MCF 10A (cell line): ENCODE results near the gene FNBP1. TPM values are rescaled to one million over a fixed set of nuclear protein-coding genes. Genes with fewer than 3 reads are reported as not detected.

Experiments used
- BruUV-seq: library from RNA; stranded (reverse); fragments of 400-500 nt; replicated peaks from 2 replicates; lab custom pipeline; 2021; lab: Mats Ljungman, UMichigan
- CTCF ChIA-PET: fragments of 300-600 bp; sonication (Branson Sonifier 250); formaldehyde crosslinking; extraction: SDS; loops from one replicate; lab custom pipeline; 2021; ENCODE audit warnings: antibody characterized with exemption, inconsistent platforms; lab: Yijun Ruan, JAX
- POLR2A ChIA-PET: fragments of 300-600, 350-650 bp; sonication (Branson Sonifier 250); formaldehyde crosslinking; extraction: SDS; loops from one replicate; lab custom pipeline; 2020; ENCODE audit warnings: antibody characterized with exemption, inconsistent platforms; lab: Yijun Ruan, JAX
- DNase-seq: peaks from one replicate; pipeline ENCODE4 v3.0.0-alpha.2; 2018; ENCODE audit not compliant: unreplicated experiment
- H3K27ac Mint-ChIP-seq: one replicate; pipeline ENCODE4 v1.8.0; 2022; ENCODE audit warnings: mild to moderate bottlenecking, low read depth, mixed read lengths; ENCODE audit not compliant: unreplicated experiment
- H3K27me3 Mint-ChIP-seq: one replicate; pipeline ENCODE4 v1.8.0; 2022; ENCODE audit warnings: mixed read lengths; ENCODE audit not compliant: insufficient read depth, unreplicated experiment
- H3K36me3 Mint-ChIP-seq: one replicate; pipeline ENCODE4 v1.8.0; 2022; ENCODE audit warnings: mild to moderate bottlenecking, moderate library complexity, mixed read lengths; ENCODE audit not compliant: insufficient read depth, unreplicated experiment
- H3K4me1 Mint-ChIP-seq: one replicate; pipeline ENCODE4 v1.8.0; 2022; ENCODE audit warnings: mixed read lengths; ENCODE audit not compliant: insufficient read depth, unreplicated experiment
- H3K4me3 Mint-ChIP-seq: one replicate; pipeline ENCODE4 v1.8.0; 2022; ENCODE audit warnings: mild to moderate bottlenecking, moderate library complexity, mixed read lengths; ENCODE audit not compliant: unreplicated experiment
- H3K9me3 Mint-ChIP-seq: one replicate; pipeline ENCODE4 v1.8.0; 2022; ENCODE audit warnings: mixed read lengths; ENCODE audit not compliant: unreplicated experiment
- CTCF ChIP-seq: fragments of 200-600 bp; IDR thresholded peaks from one replicate; pipeline ENCODE4 v1.8.0; 2022; ENCODE audit warnings: antibody characterized with exemption, mild to moderate bottlenecking; ENCODE audit not compliant: unreplicated experiment
- intact Hi-C: fragments of 100-400 bp; cut with micrococcal nuclease; formaldehyde crosslinking; loops from 2 replicates; pipeline ENCODE4 v1.14.1; 2022
- total RNA-seq: library from RNA; stranded (reverse); gene quantifications from 2 replicates; pipeline ENCODE4 v1.2.3, GENCODE V29; 2022

Gene FNBP1
- total RNA-seq, 1 experiment from 2014 or later, result 24.4 TPM

- intact Hi-C loops, result no loop called here
- POLR2A ChIA-PET, result interaction anchor here (0.5 to 2.0 kb wide), 4 partner anchors 8 to 1127 kb away, joined by 3 to 8 read pairs (median 4); partner anchors contain the start of gene GPR107
- TF ChIP-seq CTCF, result no peak
These were observed 16.2 kb downstream of the FNBP1 start for GRCh38 chr9:130026583-130027340.

DNA sequence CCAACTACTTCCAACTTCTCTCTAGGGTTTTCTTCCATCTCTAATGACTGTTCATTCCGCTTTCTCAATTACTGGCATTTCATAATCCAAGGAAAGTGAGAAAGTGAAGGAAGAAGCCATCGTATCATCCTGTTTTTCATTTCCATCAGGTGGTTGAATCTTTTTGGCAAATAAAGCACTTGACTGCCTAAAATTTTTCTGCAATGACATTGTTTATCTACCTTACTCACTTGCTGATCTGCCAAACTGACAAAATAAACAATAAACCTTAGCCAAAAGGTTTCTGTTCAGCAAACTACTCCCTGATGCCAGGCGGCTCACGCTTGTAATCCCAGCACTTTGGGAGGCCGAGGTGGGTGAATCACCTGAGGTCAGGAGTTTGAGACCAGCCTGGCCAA is 18.4 kb downstream of the FNBP1 start:
- Mint-ChIP-seq H3K27me3 (no peaks in the 10 kb centered on the region), H3K27ac (peak overlapping the region; percentile 46), H3K9me3 (peaks cover 6% of the 10 kb centered on the region), H3K36me3 (no peaks in the 10 kb centered on the region), H3K4me1 (peaks cover 32% of the 10 kb centered on the region), H3K4me3 (no peak overlapping the region)
- peak; percentile 84 for DNase-seq
- ChIA-PET POLR2A (interaction anchor here (0.7 to 1.4 kb wide), 6 partner anchors 18 to 114 kb away, joined by 3 to 7 read pairs (median 5); partner anchors contain the start of gene FNBP1), CTCF (no interaction called here)
- no TSS peak for BruUV-seq
- intact Hi-C loops, result no loop called here
- TF ChIP-seq CTCF, result no peak

More at GRCh38 chr9:130026583-130027340, 16.2 kb downstream of the FNBP1 start:
- H3K27me3 Mint-ChIP-seq, result no peaks in the 10 kb centered on the region
- no peaks in the 10 kb centered on the region for H3K36me3 Mint-ChIP-seq
- H3K4me3 Mint-ChIP-seq, result no peak overlapping the region
- H3K9me3 Mint-ChIP-seq, result peaks cover 6% of the 10 kb centered on the region
- no TSS peak for BruUV-seq
- H3K27ac Mint-ChIP-seq, result no peak overlapping the region
- peaks cover 38% of the 10 kb centered on the region for H3K4me1 Mint-ChIP-seq
- CTCF ChIA-PET, result interaction anchor here (1.0 kb wide), 1 partner anchor 141 kb away, joined by 4 read pairs; no protein-coding TSS in a partner anchor
- no peak for DNase-seq

GRCh38 chr9:130023994-130024596 is 18.9 kb downstream of the FNBP1 start:
- ChIA-PET CTCF (no interaction called here), POLR2A (interaction anchor here (0.7 to 1.2 kb wide), 5 partner anchors 9 to 30 kb away, joined by 3 to 7 read pairs (median 4); partner anchors contain the start of gene FNBP1)
- TF ChIP-seq CTCF, result no peak
- DNase-seq, result no peak
- Mint-ChIP-seq H3K4me3 (no peak overlapping the region), H3K36me3 (no peaks in the 10 kb centered on the region), H3K9me3 (peaks cover 6% of the 10 kb centered on the region), H3K4me1 (peaks cover 28% of the 10 kb centered on the region), H3K27ac (peak overlapping the region; percentile 46), H3K27me3 (no peaks in the 10 kb centered on the region)
- intact Hi-C loops, result no loop called here
- BruUV-seq, result no TSS peak

DNA sequence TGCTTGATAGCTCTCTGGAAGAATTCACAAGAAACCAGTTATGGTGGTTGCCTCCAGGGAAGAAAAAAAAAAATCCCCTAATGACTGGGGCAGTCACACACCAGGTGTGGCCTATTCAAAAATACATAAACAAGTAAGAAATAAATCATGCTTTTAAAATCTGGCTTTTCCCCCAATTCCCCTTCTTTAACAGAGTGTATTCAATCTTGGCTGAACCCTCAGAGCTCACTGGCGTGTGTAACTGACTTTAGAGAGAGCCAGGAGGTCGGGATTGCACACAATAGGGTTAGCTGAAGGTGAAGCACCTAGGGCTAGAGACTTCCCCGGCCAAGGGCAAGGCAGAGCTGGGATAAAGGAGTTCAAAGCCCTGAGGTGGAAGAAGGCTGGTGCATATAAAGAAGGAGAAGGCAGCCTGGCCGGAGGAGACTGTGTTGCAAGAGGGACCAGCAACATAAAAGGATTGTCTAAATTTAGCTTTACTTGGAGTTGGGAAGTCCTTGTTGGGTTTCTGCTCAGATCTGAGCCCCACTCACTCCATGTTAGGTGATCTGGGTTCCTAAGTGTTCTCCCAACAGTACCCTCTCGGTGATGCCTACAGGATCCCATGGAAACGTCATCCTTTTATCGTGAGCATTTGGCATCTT is 19.7 kb downstream of the FNBP1 start:
- Mint-ChIP-seq H3K4me3 (no peak overlapping the region), H3K36me3 (no peaks in the 10 kb centered on the region), H3K4me1 (peaks cover 22% of the 10 kb centered on the region), H3K27ac (no peak overlapping the region), H3K9me3 (no peaks in the 10 kb centered on the region), H3K27me3 (no peaks in the 10 kb centered on the region)
- no peak for TF ChIP-seq CTCF
- POLR2A ChIA-PET, result interaction anchor here (1.0 to 1.2 kb wide), 2 partner anchors 9 to 50 kb away, joined by 3 to 4 read pairs; no protein-coding TSS in a partner anchor
- intact Hi-C loops, result no loop called here
- peak; percentile 25 for DNase-seq
- no TSS peak for BruUV-seq
- CTCF ChIA-PET, result no interaction called here
